OCI-LY7 (cell line): ENCODE measurements around the gene COL23A1.

Source experiments
- CTCF ChIP-seq: fragments of 200-600 bp; sonication (generic); conservative IDR thresholded peaks from 2 replicates; pipeline ENCODE4 v1.5.1; 2014; ENCODE audit warnings: mild to moderate bottlenecking, antibody characterized with exemption, low read length, moderate library complexity, mixed read lengths
- EZH2phosphoT487 ChIP-seq: fragments of 200-600 bp; sonication (generic); IDR thresholded peaks from 2 replicates; pipeline ENCODE4 v1.6.1; 2018; ENCODE audit warnings: low read depth, borderline replicate concordance, mild to moderate bottlenecking, mixed run types, antibody characterized with exemption, low read length, moderate library complexity, mixed read lengths

DNA sequence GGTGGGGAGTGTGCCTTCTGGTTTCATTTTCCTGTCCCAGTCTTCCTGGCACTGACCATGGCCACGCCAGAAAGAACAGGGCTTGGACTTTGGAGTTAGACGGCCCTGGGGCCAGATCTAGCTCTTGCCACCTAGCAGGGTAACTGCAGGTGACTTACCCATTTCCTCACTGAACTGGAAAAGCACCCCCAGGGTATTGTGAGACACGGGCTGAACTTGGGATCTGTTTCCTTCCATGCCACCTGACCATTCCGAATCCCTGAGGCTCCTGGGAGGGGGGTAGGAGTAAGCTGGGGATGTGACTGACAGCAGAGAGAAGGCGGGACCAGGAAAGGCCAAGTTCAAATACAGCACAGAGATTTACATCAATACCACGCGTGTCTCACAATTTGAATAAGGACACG, 376.4 kb downstream of the COL23A1 start:
- TF ChIP-seq CTCF (no peak), EZH2phosphoT487 (no peak)
